ENCODE results near the gene AFF3. TPM values are rescaled to one million over a fixed set of nuclear protein-coding genes. Genes with fewer than 3 reads are reported as not detected.

AFF3 gene
- total and polyA plus RNA-seq, 4 donors: 0.48 to 5.3 (median 2.3) TPM

DNA sequence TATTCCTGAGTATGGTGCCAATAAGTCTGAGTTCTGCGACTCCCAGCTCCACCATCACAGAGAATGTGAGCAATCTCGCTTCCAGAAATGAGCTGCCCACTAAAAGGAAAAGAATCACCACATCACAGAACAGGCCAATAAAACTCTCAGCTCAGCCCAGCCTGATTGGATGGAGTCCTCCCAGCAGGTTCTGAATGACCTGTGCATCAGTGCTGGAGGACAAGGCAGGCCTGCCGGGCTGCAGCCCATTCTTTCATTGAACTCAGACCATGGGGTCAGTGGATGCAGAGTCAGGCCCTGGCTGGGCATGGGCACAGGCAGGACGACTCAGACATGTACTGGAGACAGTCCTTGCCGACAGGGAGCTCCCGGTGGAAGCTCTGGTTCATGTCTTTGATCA, 519.9 kb downstream of the AFF3 start:
- TF ChIP-seq JUND (IDR thresholded peaks at IDR 0.05) (no peak), HNF4G (IDR thresholded peaks at IDR 0.05) (no peak), TAF1 (conservative IDR thresholded peaks at IDR 0.05) (no peak), RAD21 (IDR thresholded peaks at IDR 0.05) (no peak), RXRA (IDR thresholded peaks at IDR 0.05) (no peak), YY1 (IDR thresholded peaks at IDR 0.05) (no peak), SP1 (IDR thresholded peaks at IDR 0.05) (no peak), ATF3 (IDR thresholded peaks at IDR 0.05) (no peak), GABPA (IDR thresholded peaks at IDR 0.05 in 1 of 2, conservative IDR thresholded peaks at IDR 0.05 in 1 of 2) (no peak), FOXA2 (IDR thresholded peaks at IDR 0.05) (no peak), HNF4A (conservative IDR thresholded peaks at IDR 0.05) (no peak), FOXA1 (IDR thresholded peaks at IDR 0.05) (no peak), NR2F2 (IDR thresholded peaks at IDR 0.05) (no peak)
- TF ChIP-seq, protein P1, sequence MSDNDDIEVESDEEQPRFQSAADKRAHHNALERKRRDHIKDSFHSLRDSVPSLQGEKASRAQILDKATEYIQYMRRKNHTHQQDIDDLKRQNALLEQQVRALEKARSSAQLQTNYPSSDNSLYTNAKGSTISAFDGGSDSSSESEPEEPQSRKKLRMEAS (IDR thresholded peaks at IDR 0.05): no peak
- no peak overlapping the region for H3K4me3 ChIP-seq (ENCODE audit: low read depth in 1 of 3, low read length in 3 of 3)
- no peak overlapping the region for H3K9ac ChIP-seq (ENCODE audit: low read depth in 1 of 2, low read length in 2 of 2)
- H3K9me3 ChIP-seq (ENCODE audit: control insufficient read depth in 4 of 4, low read length in 3 of 4): no peaks in the 10 kb centered on the region
- H3K36me3 ChIP-seq (ENCODE audit: control insufficient read depth in 4 of 4, insufficient read depth in 3 of 4, low read depth in 1 of 4, low read length in 3 of 4): no peaks in the 10 kb centered on the region
- H3K4me1 ChIP-seq (ENCODE audit: control insufficient read depth in 4 of 4, insufficient read depth in 4 of 4, low read length in 3 of 4): no peaks in the 10 kb centered on the region
- no peaks in the 10 kb centered on the region for H3K27me3 ChIP-seq (ENCODE audit: control insufficient read depth in 4 of 4, insufficient read depth in 4 of 4, low read length in 3 of 4)
- no peak for DNase-seq (ENCODE audit: low spot score)
- WGBS: 86% methylated on average over 6 of the region's 6 CpGs
- H3K27ac ChIP-seq (ENCODE audit: low read depth in 1 of 2, low read length in 2 of 2): no peak overlapping the region

DNA sequence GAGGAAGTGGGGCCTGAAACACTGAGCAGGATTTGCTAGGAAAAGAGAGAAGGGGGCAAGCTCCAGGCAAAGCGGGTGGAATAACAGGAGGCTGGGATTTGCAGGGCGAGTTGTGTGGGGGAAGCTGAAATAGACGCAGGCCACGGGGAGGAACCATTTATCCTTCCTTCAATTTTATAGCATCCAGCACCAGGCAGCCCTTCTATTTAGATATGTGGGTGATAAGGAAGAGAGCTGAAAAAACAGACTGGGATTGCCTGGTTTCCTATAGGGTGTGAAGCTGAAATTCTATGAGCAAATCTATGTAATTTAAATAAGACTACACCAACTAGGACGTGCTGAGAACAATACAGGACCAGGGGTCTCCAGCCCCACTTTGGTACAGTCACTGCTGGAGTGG, 520.6 kb downstream of the AFF3 start:
- Histone ChIP-seq H3K9me3 (ENCODE audit: control insufficient read depth in 4 of 4, low read length in 3 of 4) (no peaks in the 10 kb centered on the region), H3K9ac (ENCODE audit: low read depth in 1 of 2, low read length in 2 of 2) (no peak overlapping the region), H3K27ac (ENCODE audit: low read depth in 1 of 2, low read length in 2 of 2) (no peak overlapping the region), H3K36me3 (ENCODE audit: control insufficient read depth in 4 of 4, insufficient read depth in 3 of 4, low read depth in 1 of 4, low read length in 3 of 4) (no peaks in the 10 kb centered on the region), H3K4me1 (ENCODE audit: control insufficient read depth in 4 of 4, insufficient read depth in 4 of 4, low read length in 3 of 4) (no peaks in the 10 kb centered on the region), H3K27me3 (ENCODE audit: control insufficient read depth in 4 of 4, insufficient read depth in 4 of 4, low read length in 3 of 4) (no peaks in the 10 kb centered on the region), H3K4me3 (ENCODE audit: low read depth in 1 of 3, low read length in 3 of 3) (no peak overlapping the region)
- WGBS: 71% methylated on average over 5 of the region's 5 CpGs
- DNase-seq (ENCODE audit: low spot score): no peak
- TF ChIP-seq RAD21 (IDR thresholded peaks at IDR 0.05) (no peak), SP1 (IDR thresholded peaks at IDR 0.05) (no peak), YY1 (IDR thresholded peaks at IDR 0.05) (no peak), FOXA1 (IDR thresholded peaks at IDR 0.05) (no peak), TAF1 (conservative IDR thresholded peaks at IDR 0.05) (no peak), RXRA (IDR thresholded peaks at IDR 0.05) (no peak), HNF4A (conservative IDR thresholded peaks at IDR 0.05) (no peak), GABPA (IDR thresholded peaks at IDR 0.05 in 1 of 2, conservative IDR thresholded peaks at IDR 0.05 in 1 of 2) (no peak), JUND (IDR thresholded peaks at IDR 0.05) (no peak), EGR1 (IDR thresholded peaks at IDR 0.05; ENCODE audit: low read depth in 2 of 2) (no peak), FOXA2 (IDR thresholded peaks at IDR 0.05) (no peak)
- TF ChIP-seq, protein P2, sequence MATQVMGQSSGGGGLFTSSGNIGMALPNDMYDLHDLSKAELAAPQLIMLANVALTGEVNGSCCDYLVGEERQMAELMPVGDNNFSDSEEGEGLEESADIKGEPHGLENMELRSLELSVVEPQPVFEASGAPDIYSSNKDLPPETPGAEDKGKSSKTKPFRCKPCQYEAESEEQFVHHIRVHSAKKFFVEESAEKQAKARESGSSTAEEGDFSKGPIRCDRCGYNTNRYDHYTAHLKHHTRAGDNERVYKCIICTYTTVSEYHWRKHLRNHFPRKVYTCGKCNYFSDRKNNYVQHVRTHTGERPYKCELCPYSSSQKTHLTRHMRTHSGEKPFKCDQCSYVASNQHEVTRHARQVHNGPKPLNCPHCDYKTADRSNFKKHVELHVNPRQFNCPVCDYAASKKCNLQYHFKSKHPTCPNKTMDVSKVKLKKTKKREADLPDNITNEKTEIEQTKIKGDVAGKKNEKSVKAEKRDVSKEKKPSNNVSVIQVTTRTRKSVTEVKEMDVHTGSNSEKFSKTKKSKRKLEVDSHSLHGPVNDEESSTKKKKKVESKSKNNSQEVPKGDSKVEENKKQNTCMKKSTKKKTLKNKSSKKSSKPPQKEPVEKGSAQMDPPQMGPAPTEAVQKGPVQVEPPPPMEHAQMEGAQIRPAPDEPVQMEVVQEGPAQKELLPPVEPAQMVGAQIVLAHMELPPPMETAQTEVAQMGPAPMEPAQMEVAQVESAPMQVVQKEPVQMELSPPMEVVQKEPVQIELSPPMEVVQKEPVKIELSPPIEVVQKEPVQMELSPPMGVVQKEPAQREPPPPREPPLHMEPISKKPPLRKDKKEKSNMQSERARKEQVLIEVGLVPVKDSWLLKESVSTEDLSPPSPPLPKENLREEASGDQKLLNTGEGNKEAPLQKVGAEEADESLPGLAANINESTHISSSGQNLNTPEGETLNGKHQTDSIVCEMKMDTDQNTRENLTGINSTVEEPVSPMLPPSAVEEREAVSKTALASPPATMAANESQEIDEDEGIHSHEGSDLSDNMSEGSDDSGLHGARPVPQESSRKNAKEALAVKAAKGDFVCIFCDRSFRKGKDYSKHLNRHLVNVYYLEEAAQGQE (IDR thresholded peaks at IDR 0.05): no peak
- TF ChIP-seq, protein P3, sequence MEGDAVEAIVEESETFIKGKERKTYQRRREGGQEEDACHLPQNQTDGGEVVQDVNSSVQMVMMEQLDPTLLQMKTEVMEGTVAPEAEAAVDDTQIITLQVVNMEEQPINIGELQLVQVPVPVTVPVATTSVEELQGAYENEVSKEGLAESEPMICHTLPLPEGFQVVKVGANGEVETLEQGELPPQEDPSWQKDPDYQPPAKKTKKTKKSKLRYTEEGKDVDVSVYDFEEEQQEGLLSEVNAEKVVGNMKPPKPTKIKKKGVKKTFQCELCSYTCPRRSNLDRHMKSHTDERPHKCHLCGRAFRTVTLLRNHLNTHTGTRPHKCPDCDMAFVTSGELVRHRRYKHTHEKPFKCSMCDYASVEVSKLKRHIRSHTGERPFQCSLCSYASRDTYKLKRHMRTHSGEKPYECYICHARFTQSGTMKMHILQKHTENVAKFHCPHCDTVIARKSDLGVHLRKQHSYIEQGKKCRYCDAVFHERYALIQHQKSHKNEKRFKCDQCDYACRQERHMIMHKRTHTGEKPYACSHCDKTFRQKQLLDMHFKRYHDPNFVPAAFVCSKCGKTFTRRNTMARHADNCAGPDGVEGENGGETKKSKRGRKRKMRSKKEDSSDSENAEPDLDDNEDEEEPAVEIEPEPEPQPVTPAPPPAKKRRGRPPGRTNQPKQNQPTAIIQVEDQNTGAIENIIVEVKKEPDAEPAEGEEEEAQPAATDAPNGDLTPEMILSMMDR (IDR thresholded peaks at IDR 0.05; ENCODE audit: low read depth, low read length, missing input control): no peak

Data from liver (tissue), 9 donors.